Medulla oblongata (tissue), 1 donor: ENCODE data around the gene DPYD.

ENCODE experiments used
- DNase-seq: peaks from one replicate; pipeline ENCODE4 v3.0.0-alpha.2; 2015; ENCODE audit errors: extremely low spot score

DPYD gene

GRCh38 chr1:97143236-97143882 is 777.5 kb downstream of the DPYD start:
- DNase-seq: no peak

DNA sequence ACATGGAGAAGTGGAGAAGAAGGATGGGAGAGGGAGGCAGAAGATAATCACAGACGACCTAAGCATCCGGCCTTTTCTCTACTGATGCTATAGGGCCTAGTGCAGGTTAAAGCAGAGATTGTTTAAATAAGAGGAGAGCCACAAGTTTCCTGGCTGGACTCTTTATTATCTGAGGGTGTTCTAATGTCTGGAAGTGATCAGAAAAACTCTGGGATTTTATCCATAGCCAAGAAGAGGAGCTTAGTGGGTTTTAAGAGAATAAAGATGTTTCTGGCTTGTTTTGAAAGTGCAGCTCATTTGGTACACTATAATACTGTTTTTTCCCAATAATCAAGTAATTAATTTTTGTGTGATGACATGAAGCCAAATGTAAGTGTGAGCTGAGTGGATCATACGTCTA is 780.2 kb downstream of the DPYD start:
- no peak for DNase-seq

DNA sequence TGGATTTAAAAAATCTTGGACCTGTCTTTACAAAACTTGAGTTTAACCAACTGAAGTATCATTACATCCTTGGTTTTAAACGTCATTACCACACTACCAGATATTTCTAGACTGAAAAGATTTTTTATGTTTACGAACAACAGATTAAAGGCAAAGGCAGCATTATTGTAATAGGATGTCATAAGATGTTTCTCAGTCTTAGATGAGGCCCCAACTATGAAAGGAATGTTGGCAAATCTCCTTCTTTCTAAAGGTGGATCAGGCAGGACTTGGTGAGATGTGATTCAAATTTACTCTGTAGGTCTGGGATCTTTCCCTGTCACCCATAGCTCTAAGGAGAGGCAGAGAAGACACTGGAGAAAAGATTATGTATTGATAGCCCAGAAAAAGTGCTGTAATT is 781.3 kb downstream of the DPYD start:
- DNase-seq: no peak

DNA sequence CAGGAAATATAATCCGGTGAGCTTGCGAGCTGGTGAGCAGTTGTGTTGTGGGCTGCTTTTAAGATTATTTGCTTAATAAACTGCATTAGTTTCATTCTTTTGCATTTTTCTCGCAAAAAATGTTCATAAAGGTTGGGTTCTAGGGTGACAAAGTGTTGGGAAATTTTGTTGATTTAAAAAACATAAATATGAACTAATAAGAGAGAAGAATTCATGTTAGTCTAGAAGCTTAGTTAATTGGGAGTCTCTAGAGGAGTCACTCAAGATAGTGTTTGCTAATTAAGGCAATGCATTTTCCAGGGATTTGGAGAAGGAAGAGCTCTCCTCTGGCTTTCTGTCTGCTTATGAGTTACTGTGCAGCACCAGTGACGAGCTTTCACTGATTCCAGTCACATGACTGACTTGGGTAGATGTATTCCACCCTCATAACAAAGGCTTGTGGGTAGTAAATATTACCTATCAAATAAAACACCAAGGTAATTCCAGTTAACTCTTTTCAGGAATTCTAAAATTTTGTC is 782.3 kb downstream of the DPYD start:
- peak; percentile 49 for DNase-seq

DNA sequence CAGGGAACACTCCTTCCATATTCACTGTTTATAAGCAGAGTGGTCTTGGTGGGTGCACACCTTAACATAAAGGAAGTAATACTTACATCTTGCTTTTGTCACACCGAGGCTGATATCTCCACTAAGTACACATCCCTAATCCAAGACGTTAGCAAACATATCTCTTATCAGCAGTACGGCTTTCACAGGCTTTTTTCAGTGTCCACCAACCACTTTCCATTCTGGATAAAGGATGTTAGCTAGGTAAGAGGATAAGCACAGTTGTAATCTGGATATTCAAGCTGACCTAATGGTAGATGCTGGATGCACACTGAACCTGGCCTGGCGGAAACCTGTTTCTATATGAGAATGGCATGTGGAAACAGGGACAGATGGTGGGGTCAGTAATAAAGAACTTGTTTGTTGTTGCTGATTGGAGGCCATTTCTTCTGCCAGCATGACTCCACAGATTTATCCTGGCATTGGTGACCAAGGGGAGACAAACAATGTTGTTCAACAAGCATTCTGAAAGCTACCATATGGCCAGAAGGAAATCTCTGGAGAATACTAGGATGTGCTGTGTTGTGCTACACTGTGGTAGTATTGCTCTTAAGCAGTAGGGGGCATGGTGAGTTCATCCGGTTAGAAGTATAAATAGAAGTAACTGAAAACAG is 782.8 kb downstream of the DPYD start:
- peak; percentile 86 for DNase-seq

- peak; percentile 52 for DNase-seq
These were observed 783.8 kb downstream of the DPYD start for GRCh38 chr1:97136996-97137395.

- no peak for DNase-seq
These were observed 784.9 kb downstream of the DPYD start for GRCh38 chr1:97135972-97136371.

DNA sequence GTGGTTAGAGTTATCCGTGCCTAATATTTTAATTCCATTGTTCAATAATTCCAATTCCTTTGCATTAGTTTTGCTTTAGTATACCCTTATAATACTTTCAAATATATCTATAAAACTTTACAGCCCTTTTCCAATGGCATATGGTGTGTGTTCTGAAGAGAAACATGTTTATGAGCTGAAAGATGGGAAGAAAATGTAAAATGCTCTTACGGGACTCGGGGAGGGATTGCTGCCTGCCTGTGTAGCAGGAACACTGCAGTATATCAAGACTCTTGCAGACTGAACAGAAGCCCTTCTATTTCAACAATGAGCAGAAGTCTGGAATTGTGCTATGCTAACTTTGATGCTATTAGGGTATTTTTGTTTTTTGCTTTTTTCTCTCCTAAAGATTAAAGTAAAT is 792.4 kb downstream of the DPYD start:
- no peak for DNase-seq

- DNase-seq: no peak
These were observed 797.0 kb downstream of the DPYD start for GRCh38 chr1:97123717-97124431.

DNA sequence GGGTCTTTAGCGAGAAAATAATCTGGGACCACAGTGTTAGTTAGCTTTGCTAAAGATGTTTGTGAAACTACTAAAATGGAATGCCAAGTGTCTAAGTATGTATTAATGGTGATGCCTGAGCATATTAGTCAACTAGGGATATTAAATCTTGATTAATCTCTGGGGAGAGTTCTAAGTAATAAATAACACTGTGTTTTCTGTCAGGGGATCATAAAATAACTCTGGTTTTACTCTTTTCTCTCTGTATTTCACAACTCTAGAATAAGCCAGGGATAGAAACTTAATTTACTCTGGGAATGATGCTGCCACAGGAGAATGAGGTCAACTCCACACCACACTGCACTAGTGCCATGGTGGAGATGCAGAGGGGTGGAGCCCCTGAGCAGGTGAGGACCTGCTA is 800.0 kb downstream of the DPYD start:
- no peak for DNase-seq

DNA sequence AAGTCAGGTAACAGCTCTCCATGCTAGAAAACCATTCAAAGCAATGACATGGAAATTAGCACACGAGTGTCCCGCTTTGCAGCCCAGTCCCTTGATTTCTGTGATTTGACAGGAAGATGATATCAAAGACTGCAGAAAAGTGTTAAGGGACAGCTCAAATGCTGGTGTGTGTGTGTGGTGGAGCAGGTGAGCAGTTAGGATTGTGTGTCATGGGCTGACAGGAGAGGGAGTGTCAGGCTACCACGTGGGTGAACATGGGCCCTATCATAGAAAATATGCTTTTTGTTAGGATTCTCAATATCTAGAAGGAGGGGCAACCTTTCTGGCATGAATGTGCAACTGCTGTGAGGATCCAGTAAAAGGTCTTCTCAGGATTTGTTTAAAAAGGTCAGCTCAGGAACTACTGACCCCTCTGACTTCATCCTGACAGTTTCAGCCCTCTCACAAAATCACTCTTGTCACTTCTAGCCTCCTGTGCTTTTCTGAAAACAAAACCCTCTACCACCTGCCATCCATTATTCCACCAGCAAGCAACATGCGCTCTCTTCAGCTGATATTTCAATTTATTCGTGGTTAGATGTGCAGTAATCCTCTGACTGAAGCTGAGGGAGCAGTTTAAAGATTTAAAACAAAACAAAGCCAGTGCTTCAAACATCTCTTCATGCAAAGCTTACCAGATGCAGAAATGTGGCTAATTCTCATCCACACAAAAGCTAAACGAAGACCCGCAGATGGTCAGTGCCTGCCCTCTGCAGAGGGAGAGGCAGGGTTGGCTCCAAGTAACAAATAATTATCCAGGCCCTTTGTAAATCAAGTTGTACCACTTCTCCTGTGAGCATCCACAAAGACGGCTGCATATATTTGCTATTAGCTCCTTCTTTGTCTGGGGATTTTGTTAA is 801.3 kb downstream of the DPYD start:
- DNase-seq: no peak

DNA sequence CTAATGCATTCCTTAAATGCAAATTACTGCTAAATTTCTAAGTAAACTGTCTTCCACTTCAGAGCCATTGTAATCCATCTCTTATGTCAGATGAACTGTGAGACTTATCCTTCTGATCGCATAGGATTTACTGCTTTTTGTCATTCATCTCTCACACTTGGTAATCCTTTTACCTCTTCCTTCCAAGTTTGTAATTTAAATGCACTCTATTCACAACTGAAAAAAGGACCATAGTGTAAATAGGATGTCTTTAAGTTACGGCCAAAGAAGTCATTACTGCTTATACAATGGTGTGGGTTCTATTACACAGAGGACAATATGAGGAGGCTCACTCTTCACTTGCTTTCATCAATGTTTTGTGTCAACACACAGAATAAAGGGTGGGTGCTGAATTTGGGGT is 806.0 kb downstream of the DPYD start:
- DNase-seq: no peak

- no peak for DNase-seq
These were observed 808.4 kb downstream of the DPYD start for GRCh38 chr1:97112442-97112841.

DNA sequence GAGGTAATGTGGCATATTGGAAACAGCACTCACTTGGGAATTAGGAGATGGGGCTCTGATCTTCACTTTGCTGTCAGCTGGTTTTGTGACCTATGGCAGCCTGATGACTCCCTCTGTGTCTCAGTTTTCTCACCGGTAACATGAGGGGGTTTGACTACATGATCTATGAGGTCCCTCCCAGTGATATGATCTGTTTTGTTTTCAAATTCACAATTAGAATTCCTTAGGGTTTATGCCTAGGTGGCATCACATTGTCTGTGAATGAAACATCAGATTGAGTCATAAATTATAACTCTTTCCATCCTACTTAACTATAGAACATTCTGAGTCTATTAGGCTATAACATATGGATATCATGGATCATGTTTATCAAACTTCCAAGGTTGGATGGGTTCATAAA is 812.7 kb downstream of the DPYD start:
- DNase-seq: no peak

DNA sequence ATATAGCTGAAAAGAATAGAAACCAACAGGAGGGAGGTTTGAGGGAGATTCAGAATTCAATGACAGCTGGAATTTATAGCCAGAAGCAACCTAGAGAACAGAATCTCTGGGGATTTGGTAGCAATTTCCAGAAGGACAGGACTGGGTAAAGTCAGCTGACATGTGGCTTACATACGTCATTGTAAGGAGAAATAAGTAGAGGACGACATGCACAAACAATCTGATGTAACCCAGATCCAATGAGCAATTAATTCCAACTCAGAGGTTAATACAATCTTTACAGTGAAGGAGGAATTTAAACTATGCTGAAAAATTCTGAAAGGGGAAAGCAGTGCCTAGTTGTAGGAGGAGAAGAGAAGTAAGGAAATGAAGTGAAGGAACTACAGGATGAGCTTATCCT is 815.3 kb downstream of the DPYD start:
- no peak for DNase-seq

- no peak for DNase-seq
These were observed 819.3 kb downstream of the DPYD start for GRCh38 chr1:97101509-97101908.

DNA sequence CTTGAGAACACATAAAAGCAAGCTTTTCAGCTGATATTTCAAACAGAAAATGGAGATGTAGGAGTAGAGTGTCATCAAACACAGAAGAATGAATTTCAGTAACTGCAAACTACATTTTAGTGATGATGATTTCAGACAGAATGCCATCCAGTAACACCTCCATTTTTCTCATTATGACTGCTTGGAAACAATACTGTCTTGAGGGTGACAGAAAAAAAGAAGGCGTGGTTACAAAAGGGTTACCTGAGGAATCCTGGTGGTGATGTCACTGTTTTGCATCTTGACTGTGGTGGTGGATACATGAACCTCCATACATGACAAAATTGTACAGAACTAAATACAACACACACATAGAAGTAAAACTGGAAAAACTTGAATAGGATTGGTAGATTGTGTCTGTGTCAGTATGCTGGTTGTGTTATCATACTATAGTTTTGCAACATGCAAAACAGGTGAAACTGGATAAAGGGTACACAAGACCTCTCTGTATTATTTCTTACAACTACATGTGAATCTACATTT is 823.4 kb downstream of the DPYD start:
- DNase-seq: no peak

GRCh38 chr1:97095764-97096163 is 825.1 kb downstream of the DPYD start:
- no peak for DNase-seq

- DNase-seq: no peak
These were observed 826.4 kb downstream of the DPYD start for GRCh38 chr1:97094247-97094972.

DNA sequence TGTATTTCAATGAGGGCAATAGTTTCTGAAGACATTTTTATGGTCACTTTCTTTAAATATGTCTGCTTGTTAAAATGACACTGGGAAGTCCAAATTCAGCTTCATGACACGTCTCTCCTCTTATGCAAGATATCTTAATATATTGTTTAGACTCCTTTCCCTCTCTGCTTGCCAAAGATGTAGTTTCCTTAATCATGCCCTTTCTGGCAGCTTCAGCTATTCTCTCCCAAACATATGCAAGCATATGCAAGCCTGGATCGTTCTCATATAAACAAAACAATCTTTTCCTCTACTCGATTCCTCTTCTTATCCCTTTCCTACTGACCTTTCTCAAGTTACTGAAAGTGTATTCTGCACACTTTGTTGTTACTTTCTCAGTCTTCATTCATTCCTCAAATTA is 827.1 kb downstream of the DPYD start:
- no peak for DNase-seq

DNA sequence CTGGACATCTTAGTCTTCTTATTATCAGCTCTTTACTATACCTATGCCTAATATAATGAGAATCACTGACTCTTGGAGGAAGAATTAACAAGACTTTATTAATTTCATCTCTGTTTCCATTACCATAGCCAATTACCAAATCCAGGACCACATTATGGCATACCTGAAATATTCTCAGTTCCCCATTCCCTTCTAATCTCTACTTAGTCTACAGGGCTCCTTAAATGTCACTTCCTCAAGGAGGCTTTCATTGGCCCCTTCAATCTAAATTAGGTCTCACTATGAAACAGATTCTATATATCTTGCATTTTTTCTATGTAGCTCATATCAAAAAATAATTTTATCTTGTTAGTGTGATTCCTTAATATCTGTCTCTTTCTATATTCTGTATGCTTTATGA is 828.0 kb downstream of the DPYD start:
- no peak for DNase-seq
